Airway epithelial cell (primary cell): ENCODE data around the gene CSNK2A2. TPM values are rescaled to one million over a fixed set of nuclear protein-coding genes. Genes with fewer than 3 reads are reported as not detected.

Experiments
- total RNA-seq: library from RNA; depleted of rRNA; stranded (reverse); fragments of >200 nt; gene quantifications from 2 replicates; pipeline ENCODE4 v1.2.3, GENCODE V29; 2015

Gene CSNK2A2
- 28.1 and 42.0 TPM in 2 replicates for total RNA-seq

GRCh38 chr16:58198022-58198683 lies at the start of gene CSNK2A2:
Gene CSNK2A2, minus strand, starts transcription at chr16:58198106. Its CDS starts 370 bp downstream, at chr16:58197736.

DNA sequence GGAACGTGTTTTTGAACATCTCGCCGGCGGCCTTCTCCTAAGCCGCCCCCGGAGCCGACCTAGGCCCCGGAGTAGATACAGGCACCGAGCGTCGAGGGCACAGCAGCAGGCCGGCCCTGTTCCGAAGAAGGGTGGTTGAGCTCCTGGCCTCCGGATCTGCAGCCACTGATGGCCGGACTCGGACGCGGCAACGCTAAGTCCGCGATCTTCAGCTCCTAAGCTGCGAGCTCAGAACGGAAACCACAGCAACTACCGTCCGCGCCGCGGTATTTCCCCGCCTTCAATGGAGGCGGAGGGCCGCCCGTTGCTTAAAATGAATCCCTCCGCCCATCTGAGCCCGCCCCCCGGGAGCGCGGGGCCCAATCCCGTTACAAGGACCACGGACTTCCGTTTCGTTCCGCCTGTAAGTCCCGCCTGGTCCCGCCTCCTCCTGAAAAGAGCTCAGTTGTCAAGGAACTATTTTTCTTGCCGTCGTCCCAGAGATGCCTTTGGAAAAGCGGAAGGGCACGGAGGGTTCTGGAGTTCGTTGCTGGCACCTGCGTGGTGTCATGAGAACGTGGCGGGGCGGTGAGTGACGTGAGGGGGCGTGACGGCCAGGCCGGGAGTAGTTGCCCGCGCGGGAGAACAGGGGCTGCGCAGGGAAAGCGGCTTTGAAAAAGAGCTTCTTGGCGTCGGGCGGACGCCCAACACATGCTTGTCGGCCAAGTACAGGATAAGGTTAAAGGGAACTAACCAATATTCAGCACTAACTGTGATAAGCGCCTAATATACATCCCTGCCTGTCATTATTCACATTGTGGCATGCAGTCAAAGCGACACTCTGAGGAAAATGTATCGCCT lies 68.6 kb downstream of the CSNK2A2 start, which contains the start of gene CFAP20:
Gene CFAP20, minus strand, starts transcription at position 285 of the 840 bp plus-strand sequence. Its CDS starts 266 bp downstream, at position 19.

Other genes starting within 250 kb of the CSNK2A2 start
- 0.65 and 1.2 TPM in 2 replicates for gene CNGB1, start 227.0 kb downstream of the CSNK2A2 start, total RNA-seq
- 4.5 and 4.7 TPM in 2 replicates for gene ZNF319, start 197.4 kb downstream of the CSNK2A2 start, total RNA-seq
- 24.8 and 28.0 TPM in 2 replicates for gene USB1, start 196.7 kb downstream of the CSNK2A2 start, total RNA-seq
- gene MMP15, start 172.4 kb downstream of the CSNK2A2 start, total RNA-seq = 11.2 and 13.1 TPM in 2 replicates
- 56.8 and 57.9 TPM in 2 replicates for gene CFAP20, start 68.7 kb downstream of the CSNK2A2 start, total RNA-seq
- not detected in 2 replicates for gene PRSS54, start 96.9 kb upstream of the CSNK2A2 start, total RNA-seq
- gene GINS3, start 194.4 kb upstream of the CSNK2A2 start, total RNA-seq = 7.6 and 8.9 TPM in 2 replicates